ENCODE measurements around the gene ZMYND15. TPM values are rescaled to one million over a fixed set of nuclear protein-coding genes. Genes with fewer than 3 reads are reported as not detected.
A peak's percentile ranks its signal among the peaks of the same experiment; 100 is the strongest.

ZMYND15 gene
- total and polyA plus RNA-seq, 2 of the 4 experiments (the other 2 are of a cell fraction), result 0.07 TPM; not detected in 1

GRCh38 chr17:4759776-4760236 is 20.2 kb downstream of the ZMYND15 start:
- CTCF ChIA-PET, result no interaction called here
- no TSS peak for BruUV-seq (replicated peaks)
- H3K27ac ChIP-seq (ENCODE audit: insufficient read depth, low read length), result no peak overlapping the region
- H2BK20ac ChIP-seq (ENCODE audit: low read depth, low read length), result no peak overlapping the region
- no peak overlapping the region for H4K8ac ChIP-seq (ENCODE audit: low read depth in 2 of 2, low read length in 2 of 2)
- H3K14ac ChIP-seq (replicated peaks; ENCODE audit: low read depth, low read length), result no peak overlapping the region
- H3K79me1 ChIP-seq (ENCODE audit: low read depth in 1 of 2, low read length in 2 of 2), result no peaks in the 10 kb centered on the region
- no peak overlapping the region for H2BK15ac ChIP-seq (ENCODE audit: low read depth, low read length)
- no peak overlapping the region for H3K9ac ChIP-seq (ENCODE audit: low read depth, low read length)
- DNase-seq (no peak), ATAC-seq (ENCODE audit: low read depth) (no peak)
- no peak overlapping the region; the same call in 1 of the 2 replicates for H3K23ac ChIP-seq (ENCODE audit: low read depth, low read length)
- H3K4ac ChIP-seq (ENCODE audit: low read depth, low read length), result no peak overlapping the region
- H3K18ac ChIP-seq (ENCODE audit: low read depth, low read length), result no peak overlapping the region
- no peak overlapping the region for H3K4me3 ChIP-seq (ENCODE audit: insufficient read depth, low read depth, low read length)
- TF ChIP-seq MAZ (IDR thresholded peaks at IDR 0.05; ENCODE audit: borderline replicate concordance, low read depth, low read length) (no peak), BHLHE40 (IDR thresholded peaks at IDR 0.05; ENCODE audit: low read depth, low read length) (0 out of 2 replicates have a peak, but pooled peaks have one; percentile 15), RFX5 (IDR thresholded peaks at IDR 0.05; ENCODE audit: low read depth, low read length) (no peak), MXI1 (IDR thresholded peaks at IDR 0.05; ENCODE audit: borderline replicate concordance, low read depth, low read length) (no peak)
- H4K20me1 ChIP-seq (ENCODE audit: insufficient read depth, low read length), result no peaks in the 10 kb centered on the region
- H3K27me3 ChIP-seq (ENCODE audit: control insufficient read depth, insufficient read depth, low read length), result peaks cover 30% of the 10 kb centered on the region
- no peak overlapping the region for H4K5ac ChIP-seq (ENCODE audit: low read depth, low read length)
- no CpG with 5 or more reads among the region's 10 CpGs for WGBS, 2 experiments (ENCODE audit: extremely low coverage in 2 of 2, insufficient read length in 1 of 2)
- 0 out of 2 replicates have a peak, but pooled peaks cover 3% of the 10 kb centered on the region for H3K9me1 ChIP-seq (ENCODE audit: insufficient read depth, low read length)
- H2AK9ac ChIP-seq (replicated peaks; ENCODE audit: low read depth, low read length, poor library complexity), result no peak overlapping the region
- in situ Hi-C loops (cut with MboI; ENCODE audit: low sequenced_read_pairs), result no loop called here
- H3K4me2 ChIP-seq (ENCODE audit: low read depth, low read length), result no peak overlapping the region
- no peak overlapping the region for H4K91ac ChIP-seq (ENCODE audit: insufficient read depth, low read depth, low read length)
- dilution Hi-C loops (cut with HindIII; ENCODE audit: low sequenced_read_pairs, unreplicated experiment), result no loop called here
- no peak overlapping the region for H3K56ac ChIP-seq (ENCODE audit: extremely low read depth, insufficient read depth, low read length)
- H2AFZ ChIP-seq (replicated peaks; ENCODE audit: low read length, poor library complexity), result no peak overlapping the region
- intact Hi-C loops (cut with micrococcal nuclease), result no loop called here
- no peaks in the 10 kb centered on the region for H3K36me3 ChIP-seq (ENCODE audit: control insufficient read depth, insufficient read depth, low read length)
- H2AK5ac ChIP-seq (ENCODE audit: low read depth, low read length), result no peak overlapping the region
- H2BK5ac ChIP-seq (ENCODE audit: low read depth, low read length, poor library complexity, severe bottlenecking), result no peak overlapping the region
- POLR2A ChIA-PET (ENCODE audit: unreplicated experiment), result no interaction called here
- no peaks in the 10 kb centered on the region for H3K4me1 ChIP-seq (ENCODE audit: control insufficient read depth, insufficient read depth, low read length)
- H2BK120ac ChIP-seq (ENCODE audit: low read depth, low read length), result no peak overlapping the region
- H3K9me3 ChIP-seq (ENCODE audit: control insufficient read depth, insufficient read depth, low read length), result no peaks in the 10 kb centered on the region
